H9 (cell line): Measurements from ENCODE around the gene COX7A2L. TPM values are rescaled to one million over a fixed set of nuclear protein-coding genes. Genes with fewer than 3 reads are reported as not detected.

Source experiments
- DNase-seq: peaks from one replicate; pipeline ENCODE4 v3.0.0-alpha.2; 2017
- H2AFZ ChIP-seq: one replicate; pipeline ENCODE4 v1.6.1; 2013; ENCODE audit warnings: mild to moderate bottlenecking, low read length, control low read depth, moderate library complexity
- H2AK5ac ChIP-seq: 2 replicates; pipeline ENCODE4 v1.6.1; 2013; ENCODE audit warnings: low read length, control low read depth, mixed read lengths; ENCODE audit not compliant: insufficient read length
- H2BK120ac ChIP-seq: one replicate; pipeline ENCODE4 v1.6.1; 2013; ENCODE audit warnings: low read depth, mild to moderate bottlenecking, low read length, control low read depth, inconsistent platforms; ENCODE audit not compliant: poor library complexity, severe bottlenecking
- H2BK12ac ChIP-seq: 2 replicates; pipeline ENCODE4 v1.6.1; 2013; ENCODE audit warnings: low read length, control low read depth, mixed read lengths, low read depth; ENCODE audit not compliant: insufficient read length
- H2BK15ac ChIP-seq: 2 replicates; pipeline ENCODE4 v1.6.1; 2013; ENCODE audit warnings: low read depth, low read length, control low read depth
- H2BK20ac ChIP-seq: one replicate; pipeline ENCODE4 v1.6.1; 2013; ENCODE audit warnings: low read depth, mild to moderate bottlenecking, low read length, control low read depth, inconsistent platforms; ENCODE audit not compliant: poor library complexity, severe bottlenecking
- H2BK5ac ChIP-seq: 2 replicates; pipeline ENCODE4 v1.6.1; 2013; ENCODE audit warnings: low read length, control low read depth, mixed read lengths; ENCODE audit not compliant: insufficient read length
- H3K14ac ChIP-seq: 2 replicates; pipeline ENCODE4 v1.6.1; 2013; ENCODE audit warnings: low read length, control low read depth; ENCODE audit not compliant: insufficient read depth
- H3K18ac ChIP-seq: 2 replicates; pipeline ENCODE4 v1.6.1; 2013; ENCODE audit warnings: low read depth, mild to moderate bottlenecking, mixed read lengths, low read length, control low read depth; ENCODE audit not compliant: insufficient read length
- H3K23ac ChIP-seq: 2 replicates; pipeline ENCODE4 v1.6.1; 2013; ENCODE audit warnings: low read length, control low read depth, mixed read lengths, low read depth; ENCODE audit not compliant: insufficient read length
- H3K23me2 ChIP-seq: 2 replicates; pipeline ENCODE4 v1.6.1; 2013; ENCODE audit warnings: low read depth, mild to moderate bottlenecking, mixed read lengths, low read length, control low read depth; ENCODE audit not compliant: insufficient read length, poor library complexity, severe bottlenecking
- H3K27ac ChIP-seq: 2 replicates; pipeline ENCODE4 v1.5.1; 2013; ENCODE audit warnings: low read length, control low read depth, mixed read lengths, low read depth; ENCODE audit not compliant: insufficient read length
- H3K27me3 ChIP-seq: 2 replicates; pipeline ENCODE4 v1.6.1; 2013; ENCODE audit warnings: low read length, control low read depth, inconsistent platforms; ENCODE audit not compliant: insufficient read depth
- H3K4ac ChIP-seq: 2 replicates; pipeline ENCODE4 v1.6.1; 2013; ENCODE audit warnings: low read depth, mild to moderate bottlenecking, control low read depth, inconsistent platforms, low read length, moderate library complexity
- H3K4me1 ChIP-seq: 2 replicates; pipeline ENCODE4 v1.6.1; 2013; ENCODE audit warnings: low read length, control low read depth, inconsistent platforms; ENCODE audit not compliant: insufficient read depth
- H3K4me2 ChIP-seq: 2 replicates; pipeline ENCODE4 v1.6.1; 2013; ENCODE audit warnings: low read length, control low read depth, mixed read lengths; ENCODE audit not compliant: insufficient read length, insufficient read depth
- H3K56ac ChIP-seq: 2 replicates; pipeline ENCODE4 v1.6.1; 2013; ENCODE audit warnings: low read depth, mild to moderate bottlenecking, mixed read lengths, low read length, control low read depth; ENCODE audit not compliant: insufficient read length
- H3K79me1 ChIP-seq: 2 replicates; pipeline ENCODE4 v1.6.1; 2013; ENCODE audit warnings: low read depth, mild to moderate bottlenecking, moderate library complexity, low read length, control low read depth, inconsistent platforms; ENCODE audit not compliant: insufficient read depth, poor library complexity, severe bottlenecking
- H3K79me2 ChIP-seq: 2 replicates; pipeline ENCODE4 v1.6.1; 2013; ENCODE audit warnings: low read length, control low read depth, inconsistent platforms; ENCODE audit not compliant: insufficient read depth
- H3K9ac ChIP-seq: 2 replicates; pipeline ENCODE4 v1.6.1; 2013; ENCODE audit warnings: low read length, control low read depth, mixed read lengths; ENCODE audit not compliant: insufficient read length; ENCODE audit errors: extremely low read depth
- H3K9me3 ChIP-seq: one replicate; pipeline ENCODE4 v1.6.1; 2013; ENCODE audit warnings: low read depth, low read length, inconsistent platforms; ENCODE audit not compliant: control insufficient read depth
- H3T11ph ChIP-seq: one replicate; pipeline ENCODE4 v1.6.1; 2013; ENCODE audit warnings: mild to moderate bottlenecking, low read length, control low read depth, inconsistent platforms
- H4K20me1 ChIP-seq: one replicate; pipeline ENCODE4 v1.6.1; 2013; ENCODE audit not compliant: control insufficient read depth, insufficient read length, insufficient read depth
- H4K5ac ChIP-seq: 2 replicates; pipeline ENCODE4 v1.6.1; 2013; ENCODE audit warnings: low read depth, mild to moderate bottlenecking, mixed read lengths, low read length, control low read depth; ENCODE audit not compliant: insufficient read length
- H4K8ac ChIP-seq: replicated peaks from 2 replicates; pipeline ENCODE4 v1.6.1; 2013; ENCODE audit warnings: low read length, control low read depth, mixed read lengths, low read depth; ENCODE audit not compliant: insufficient read length
- H4K91ac ChIP-seq: 2 replicates; pipeline ENCODE4 v1.6.1; 2013; ENCODE audit warnings: low read depth, mild to moderate bottlenecking, moderate library complexity, mixed read lengths, low read length, control low read depth; ENCODE audit not compliant: insufficient read length
- H3K27ac Mint-ChIP-seq, 3 experiments: 2 replicates in 2 of 3; 3 replicates in 1 of 3; pipeline ENCODE4 v1.8.0; 2020 to 2021; ENCODE audit warnings: mixed read lengths in 3 of 3, mild to moderate bottlenecking in 1 of 3, moderate library complexity in 1 of 3
- H3K27me3 Mint-ChIP-seq: 2 replicates; pipeline ENCODE4 v1.8.0; 2021; ENCODE audit warnings: low read depth, mild to moderate bottlenecking, moderate library complexity, mixed read lengths
- H3K36me3 Mint-ChIP-seq, 3 experiments: 2 replicates in 2 of 3; 3 replicates in 1 of 3; pipeline ENCODE4 v1.8.0; 2020 to 2021; ENCODE audit warnings: low read depth in 3 of 3, mixed read lengths in 3 of 3; ENCODE audit not compliant: insufficient read depth in 1 of 3
- H3K4me1 Mint-ChIP-seq, 2 experiments: 2 replicates each; pipeline ENCODE4 v1.8.0; 2020; ENCODE audit warnings: mixed read lengths in 2 of 2
- H3K4me3 Mint-ChIP-seq, 2 experiments: 2 replicates in 1 of 2; 3 replicates in 1 of 2; pipeline ENCODE4 v1.8.0; 2020 to 2021; ENCODE audit warnings: mild to moderate bottlenecking in 2 of 2, mixed read lengths in 2 of 2, moderate library complexity in 1 of 2
- H3K9me3 Mint-ChIP-seq, 2 experiments: 2 replicates in 1 of 2; 3 replicates in 1 of 2; pipeline ENCODE4 v1.8.0; 2020; ENCODE audit warnings: mild to moderate bottlenecking in 2 of 2, mixed read lengths in 2 of 2, moderate library complexity in 1 of 2
- CTCF ChIP-seq: fragments of 200-600 bp; sonication (generic); conservative IDR thresholded peaks from 3 replicates; pipeline ENCODE4 v1.8.0; 2021; ENCODE audit warnings: antibody characterized with exemption, mild to moderate bottlenecking
- WGBS: extraction: QIAGEN DNeasy Blood & Tissue Kit; methylation state at CpG from one replicate; pipeline ENCODE4 v1.1.7; 2013; ENCODE audit warnings: missing lambda C conversion rate, low lambda C conversion rate, mixed read lengths; ENCODE audit not compliant: insufficient read length; ENCODE audit errors: extremely low coverage; 5-methylcytosine and 5-hydroxymethylcytosine counted together
- total RNA-seq: library from RNA; stranded (reverse); gene quantifications from 2 replicates; pipeline ENCODE4 v1.2.1, GENCODE V29; 2021

COX7A2L gene
- total RNA-seq, 1 experiment from 2014 or later, result 102 TPM

- H3K36me3 Mint-ChIP-seq, result peaks cover 26 to 47% (median 42%) of the 10 kb centered on the region in 3 experiments; a peak in 6 of 7 replicates
- no peak overlapping the region for H3K18ac ChIP-seq
- no peak overlapping the region for H2BK15ac ChIP-seq
- H3K9ac ChIP-seq, result no peak overlapping the region
- no peak overlapping the region for H3K4me2 ChIP-seq
- H2BK12ac ChIP-seq, result no peak overlapping the region
- no peak overlapping the region for H3T11ph ChIP-seq
- H4K8ac ChIP-seq, result no peak overlapping the region
- no peak overlapping the region for H2BK5ac ChIP-seq
- H3K23ac ChIP-seq, result no peak overlapping the region
- no peaks in the 10 kb centered on the region for H3K27me3 ChIP-seq
- no peaks in the 10 kb centered on the region for H4K20me1 ChIP-seq
- no peaks in the 10 kb centered on the region for H3K79me1 ChIP-seq
- no peaks in the 10 kb centered on the region for H3K9me3 ChIP-seq
- no CpG with 5 or more reads among the region's 4 CpGs for WGBS
- TF ChIP-seq CTCF, result no peak
- no peak overlapping the region for H3K14ac ChIP-seq
- no peak for DNase-seq
- H2BK120ac ChIP-seq, result no peak overlapping the region
- no peaks in the 10 kb centered on the region for H3K9me3 Mint-ChIP-seq
- H3K4me3 Mint-ChIP-seq, result no peak overlapping the region
- H3K23me2 ChIP-seq, result no peaks in the 10 kb centered on the region
- no peak overlapping the region for H4K5ac ChIP-seq
- no peak overlapping the region for H3K56ac ChIP-seq
- no peaks in the 10 kb centered on the region; a peak in 1 of 4 replicates for H3K4me1 Mint-ChIP-seq
- no peak overlapping the region for H3K27ac ChIP-seq
- no peak overlapping the region for H2AFZ ChIP-seq
- H4K91ac ChIP-seq, result no peak overlapping the region
- H3K4me1 ChIP-seq, result no peaks in the 10 kb centered on the region
- H2BK20ac ChIP-seq, result no peak overlapping the region
- H3K27ac Mint-ChIP-seq, result no peak overlapping the region
- H3K79me2 ChIP-seq, result no peaks in the 10 kb centered on the region
- H3K27me3 Mint-ChIP-seq, result no peaks in the 10 kb centered on the region
- no peak overlapping the region for H3K4ac ChIP-seq
- no peak overlapping the region for H2AK5ac ChIP-seq
Measured at GRCh38 chr2:42333579-42333978, 27.4 kb downstream of the COX7A2L start.
